GM21825 (cell line): ENCODE results near the gene ISLR.
A peak's percentile ranks its signal among the peaks of the same experiment; 100 is the strongest.
"Not testable (repeated sequence)": the region's sequence is repeated elsewhere in the genome, so short reads cannot be mapped to it uniquely, and the experiment has no call there.

ENCODE experiments used
- ATAC-seq: cut with Tn5 transposase; IDR thresholded peaks from one replicate; pipeline ENCODE4 v1.9.1; 2021; ENCODE audit warnings: mild to moderate bottlenecking, moderate library complexity; ENCODE audit not compliant: unreplicated experiment

ISLR gene

DNA sequence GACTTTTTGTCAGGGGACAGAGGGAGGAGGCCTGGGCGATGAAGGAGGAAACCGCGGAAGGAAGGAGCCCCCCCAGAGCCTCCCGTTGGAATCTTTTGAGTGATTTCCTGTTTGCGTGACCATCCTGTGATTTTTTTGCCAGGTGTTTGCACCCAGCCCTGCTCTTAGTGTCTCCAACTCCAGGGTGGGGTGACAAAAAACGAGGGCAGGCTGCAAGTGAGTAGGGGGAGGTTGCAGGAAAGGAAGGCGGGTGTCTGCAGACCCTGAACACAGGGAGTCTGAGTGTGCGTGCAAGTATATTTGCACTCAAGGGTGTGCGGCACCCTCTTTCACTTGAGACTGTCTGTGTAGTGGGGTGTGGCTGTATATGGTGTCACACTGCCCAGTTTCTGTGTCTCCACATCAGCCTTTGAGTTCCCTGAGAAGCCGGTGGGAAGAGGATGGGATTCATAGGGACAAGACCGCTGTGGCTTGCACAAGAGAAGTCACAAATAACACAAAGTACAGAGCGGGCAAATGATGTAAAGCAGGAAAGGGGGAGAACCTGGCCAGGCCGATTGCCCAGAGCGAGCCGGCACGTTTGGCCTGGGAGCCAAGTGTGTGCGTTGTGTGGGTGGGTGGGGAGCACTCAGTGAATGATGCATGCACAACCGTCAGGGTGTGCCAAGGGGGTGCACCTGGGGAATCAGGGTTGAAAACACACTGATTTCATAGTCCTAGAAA is 36.5 kb upstream of the ISLR start:
- no peak for ATAC-seq

- no peak for ATAC-seq
These were observed 36.0 kb upstream of the ISLR start for GRCh38 chr15:74137537-74137894.

DNA sequence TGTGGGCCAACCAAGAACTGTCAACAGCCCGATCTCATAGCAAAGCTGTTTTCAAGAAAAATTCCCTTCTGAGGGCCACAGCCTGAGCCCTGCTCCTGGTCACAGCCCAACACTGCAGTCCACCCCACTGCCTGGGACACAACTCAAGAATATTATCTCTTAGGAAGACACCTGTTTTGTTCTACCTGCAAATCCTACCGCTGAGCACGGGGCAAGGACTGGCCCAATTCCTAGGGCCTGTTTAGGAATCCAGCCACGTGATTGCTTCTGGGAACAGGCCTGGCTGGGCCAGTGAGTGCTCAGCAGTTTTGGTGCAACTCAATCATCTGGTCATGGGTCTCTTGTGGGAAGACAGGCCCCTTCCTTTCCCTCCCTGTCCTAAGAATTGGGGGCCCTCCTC is 34.9 kb upstream of the ISLR start:
- ATAC-seq, result no peak

- no peak for ATAC-seq
These were observed 31.9 kb upstream of the ISLR start for GRCh38 chr15:74141591-74141990.

GRCh38 chr15:74144153-74144775 is 29.2 kb upstream of the ISLR start:
- ATAC-seq, result no peak

- no peak for ATAC-seq
These were observed 27.2 kb upstream of the ISLR start for GRCh38 chr15:74146277-74146800.

DNA sequence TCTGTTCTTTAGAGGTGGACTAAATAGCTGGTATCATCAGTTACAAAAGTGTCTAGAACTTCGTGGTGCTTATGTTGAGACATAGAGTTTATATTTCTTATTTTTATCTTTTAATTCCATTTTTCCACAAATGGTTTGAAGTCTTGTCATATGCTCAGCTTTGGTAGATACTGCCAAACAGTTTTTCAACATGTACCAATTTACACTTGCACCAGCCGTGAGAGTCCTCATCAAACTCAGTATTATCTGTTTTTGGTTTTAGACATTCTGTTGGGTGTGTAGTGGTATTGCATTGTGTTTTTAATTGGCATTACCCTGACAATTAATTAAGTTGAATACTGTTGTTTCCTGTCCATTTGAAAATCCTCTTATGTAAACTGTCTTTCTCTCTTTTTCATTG is 26.5 kb upstream of the ISLR start:
- no peak for ATAC-seq

- no peak for ATAC-seq
These were observed 17.6 kb upstream of the ISLR start for GRCh38 chr15:74155766-74156417.

GRCh38 chr15:74156678-74157411 is 16.7 kb upstream of the ISLR start:
- no peak for ATAC-seq

GRCh38 chr15:74157868-74158827 is 15.4 kb upstream of the ISLR start:
- ATAC-seq, result no peak

- peak; percentile 74 for ATAC-seq
These were observed 14.5 kb upstream of the ISLR start for GRCh38 chr15:74158855-74159650.

DNA sequence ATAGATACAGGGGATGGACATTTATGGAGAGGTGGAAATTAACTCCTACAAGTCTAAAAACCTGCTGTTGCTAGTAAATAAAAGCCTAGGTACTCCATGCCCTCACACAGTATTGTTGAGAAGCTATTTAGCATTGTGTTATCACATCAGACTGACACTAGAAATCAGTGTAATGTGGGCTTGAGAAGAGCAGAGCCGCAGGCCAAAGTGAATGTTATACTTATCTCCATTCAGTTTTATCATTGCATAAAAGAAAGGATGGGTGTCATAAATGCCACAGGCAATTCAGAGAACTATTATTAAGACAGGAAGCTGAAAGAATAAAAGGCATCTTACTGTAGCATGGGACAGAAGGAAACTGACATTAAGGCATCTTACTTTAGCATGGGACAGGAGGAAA is 13.7 kb upstream of the ISLR start:
- ATAC-seq, result no peak

DNA sequence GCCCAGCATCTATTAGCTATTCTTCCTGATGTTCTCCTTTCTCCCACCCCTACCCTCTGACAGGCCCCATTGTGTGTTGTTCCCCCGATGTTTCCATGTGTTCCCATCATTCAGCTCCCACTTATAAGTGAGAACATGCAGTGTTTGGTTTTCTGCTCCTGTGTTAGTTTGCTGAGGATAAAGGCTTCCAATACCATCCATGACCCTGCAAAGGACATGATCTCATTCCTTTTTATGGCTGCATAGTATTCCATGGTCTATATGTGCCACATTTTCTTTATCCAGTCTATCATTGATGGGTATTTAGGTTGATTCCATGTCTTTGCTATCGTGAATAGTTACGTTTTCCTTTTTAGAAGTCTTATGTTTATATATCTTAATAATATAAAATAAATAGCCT is 13.1 kb upstream of the ISLR start:
- not testable (repeated sequence) for ATAC-seq

GRCh38 chr15:74162195-74162536 is 11.3 kb upstream of the ISLR start:
- ATAC-seq, result not testable (repeated sequence)

DNA sequence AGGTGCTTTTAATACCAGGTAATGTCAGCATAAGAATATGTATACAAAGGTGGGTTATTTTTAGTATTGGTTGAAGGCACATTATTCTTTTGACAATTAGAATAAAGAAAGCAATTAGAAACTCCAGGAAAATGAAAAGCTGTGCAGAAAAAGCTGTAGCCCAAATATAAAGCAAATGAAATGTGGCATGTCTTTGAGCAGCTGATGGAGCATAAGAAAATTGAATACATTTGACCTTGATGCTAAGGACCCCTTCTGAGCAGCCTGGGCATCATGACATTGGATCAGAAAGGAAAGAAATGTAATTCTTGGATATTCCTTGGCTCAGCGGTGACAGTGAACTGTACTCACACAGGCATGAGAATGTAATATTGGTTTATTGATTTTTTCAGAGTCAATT is 8.0 kb upstream of the ISLR start:
- no peak for ATAC-seq

DNA sequence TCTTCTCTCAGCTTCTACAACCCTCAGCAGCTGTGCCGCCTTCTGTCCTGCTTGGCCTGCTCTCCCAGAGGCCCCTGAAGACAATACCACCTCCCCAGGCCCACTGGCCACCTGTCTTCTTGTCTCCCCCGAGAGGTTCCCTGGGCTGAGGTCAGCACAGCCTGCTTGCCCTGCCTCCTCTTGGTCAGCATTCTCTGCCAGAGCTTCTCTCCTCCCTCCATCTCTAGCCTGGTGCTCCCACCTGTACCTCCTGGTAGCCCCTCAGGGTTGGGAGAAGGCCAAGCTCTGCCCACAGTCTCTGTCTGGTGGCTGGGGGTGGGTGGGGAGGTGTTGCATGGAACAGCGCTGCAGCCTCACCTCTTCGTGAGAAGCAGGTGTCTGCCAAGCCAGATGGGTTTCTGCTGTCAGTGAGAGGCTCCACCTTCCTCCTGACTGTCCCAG is 5.6 kb upstream of the ISLR start:
- ATAC-seq, result no peak

DNA sequence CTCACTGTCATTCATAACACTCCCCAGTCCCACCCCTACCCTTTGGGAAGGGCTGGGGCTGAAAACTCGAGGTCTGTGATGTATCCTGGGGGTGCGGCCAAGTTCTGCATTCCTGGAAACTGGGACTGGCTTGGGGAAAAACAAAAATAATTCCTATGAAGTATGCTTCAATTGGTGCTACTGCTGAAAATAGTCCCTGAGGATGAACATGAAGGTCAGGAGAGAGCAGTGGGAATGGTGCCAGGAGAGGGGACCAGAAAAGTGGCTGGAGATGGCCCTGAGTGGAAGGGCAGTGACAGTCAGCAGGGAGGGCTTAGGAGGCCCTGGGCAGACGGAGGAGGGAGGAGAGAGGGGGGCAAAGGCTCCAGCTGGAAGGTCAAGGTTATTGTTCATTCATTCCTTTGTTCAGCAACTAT is 4.8 kb upstream of the ISLR start:
- ATAC-seq, result no peak

DNA sequence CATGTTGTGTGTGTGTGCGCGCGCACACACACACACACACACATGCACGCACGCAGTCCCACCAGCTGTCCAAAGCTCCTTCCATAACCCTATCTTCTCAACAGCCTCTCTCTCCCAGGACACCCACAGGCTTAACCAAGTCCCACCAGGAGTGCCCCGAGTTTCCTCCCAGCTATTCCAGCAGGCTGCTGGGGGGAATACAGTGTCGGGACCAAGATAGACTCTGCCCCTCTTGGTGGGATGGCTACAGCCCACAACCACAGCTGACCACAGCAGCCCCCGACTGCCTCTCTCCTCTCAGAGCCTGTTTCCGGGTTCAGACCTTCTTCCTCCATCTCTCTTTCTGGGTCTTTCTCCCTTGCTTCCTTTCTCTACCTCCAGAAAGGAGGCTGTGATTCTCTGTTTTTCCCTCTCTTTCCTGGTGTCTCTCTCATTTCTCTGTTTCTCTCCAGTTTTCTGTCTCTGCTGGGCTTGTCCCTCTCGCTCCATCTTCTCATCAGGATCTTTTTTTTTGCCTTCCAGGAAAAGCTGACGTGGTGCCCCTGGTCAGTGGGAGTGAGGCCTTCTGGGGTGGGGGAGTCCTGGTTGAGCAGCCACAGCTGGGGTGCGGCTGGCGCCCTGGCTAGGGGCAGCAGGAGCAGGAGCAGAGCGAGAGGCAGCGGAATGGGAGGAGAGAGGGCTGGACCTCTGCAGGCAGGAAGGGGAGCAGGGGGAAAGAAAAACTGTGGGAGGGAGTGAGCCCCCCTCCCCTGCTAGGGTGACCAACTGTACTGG is 3.3 kb upstream of the ISLR start:
- ATAC-seq, result no peak
